HEK293T (cell line): ENCODE results near the gene HDAC10.

Experiments used
- BHLHE40 ChIP-seq: fragments of 450-650 bp; IDR thresholded peaks from 2 replicates; pipeline ENCODE4 v1.6.1; 2016; ENCODE audit warnings: mild to moderate bottlenecking, moderate library complexity, borderline replicate concordance
- ELF4 ChIP-seq: fragments of 450-650 bp; IDR thresholded peaks from 2 replicates; pipeline ENCODE4 v1.6.1; 2017; ENCODE audit warnings: antibody characterized with exemption
- FOXM1 ChIP-seq: fragments of 450-650 bp; IDR thresholded peaks from 2 replicates; pipeline ENCODE4 v1.6.1; 2017; ENCODE audit warnings: mild to moderate bottlenecking, borderline replicate concordance
- HDGF ChIP-seq: fragments of 450-650 bp; IDR thresholded peaks from 2 replicates; pipeline ENCODE4 v1.6.1; 2017; ENCODE audit warnings: antibody characterized with exemption, borderline replicate concordance
- TARDBP ChIP-seq: fragments of 450-650 bp; IDR thresholded peaks from 2 replicates; pipeline ENCODE4 v1.6.1; 2016

GRCh38 chr22:50300620-50301257, 49.7 kb upstream of the HDAC10 start:
- TF ChIP-seq TARDBP (no peak), FOXM1 (no peak), BHLHE40 (no peak), HDGF (no peak), ELF4 (no peak)
